ENCODE results near the gene IFT43.

IFT43 gene

GRCh38 chr14:76131071-76131965, 145.8 kb downstream of the IFT43 start:
- H3K4me3 ChIP-seq (ENCODE audit: low read depth, low read length): no peak overlapping the region
- TF ChIP-seq CTCF (IDR thresholded peaks at IDR 0.05; ENCODE audit: low read depth, low read length) (no peak), MAX (IDR thresholded peaks at IDR 0.05; ENCODE audit: low read depth, low read length) (no peak), POLR2A (IDR thresholded peaks at IDR 0.05; ENCODE audit: extremely low read depth, insufficient read length) (no peak), MYC (IDR thresholded peaks at IDR 0.05; ENCODE audit: low read depth, low read length) (no peak)
- DNase-seq (ENCODE audit: low read depth): no peak

- no peak overlapping the region for H3K4me3 ChIP-seq (ENCODE audit: low read depth, low read length)
- DNase-seq (ENCODE audit: low read depth): peak; percentile 62
- TF ChIP-seq POLR2A (IDR thresholded peaks at IDR 0.05; ENCODE audit: extremely low read depth, insufficient read length) (no peak), MAX (IDR thresholded peaks at IDR 0.05; ENCODE audit: low read depth, low read length) (no peak), CTCF (IDR thresholded peaks at IDR 0.05; ENCODE audit: low read depth, low read length) (no peak), MYC (IDR thresholded peaks at IDR 0.05; ENCODE audit: low read depth, low read length) (no peak)
Measured at GRCh38 chr14:76133103-76133502, 147.5 kb downstream of the IFT43 start.

Data from NB4 (cell line).